ENCODE results near the gene FBXL7.

Gene FBXL7

DNA sequence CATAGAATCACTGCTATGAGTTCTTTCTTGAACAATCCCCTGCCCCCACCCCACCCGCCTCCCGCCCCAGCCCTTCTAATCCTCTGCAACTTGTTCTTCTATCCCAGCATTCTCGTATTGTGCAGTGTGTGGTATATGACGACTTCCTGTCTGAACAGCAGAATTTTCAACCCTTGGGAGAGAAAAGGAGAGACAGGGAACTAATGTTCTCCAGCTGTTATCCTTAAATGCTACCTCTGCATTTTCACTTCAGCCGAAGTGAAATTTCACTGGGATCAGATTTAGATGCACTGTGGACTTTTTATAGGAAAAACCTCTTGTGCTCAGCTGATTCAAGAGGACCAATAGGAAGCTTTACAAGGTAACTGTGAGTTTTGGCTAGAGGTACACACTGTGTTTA is 2.2 kb downstream of the FBXL7 start:
- DNase-seq (ENCODE audit: low read depth), result peak; percentile 62

DNA sequence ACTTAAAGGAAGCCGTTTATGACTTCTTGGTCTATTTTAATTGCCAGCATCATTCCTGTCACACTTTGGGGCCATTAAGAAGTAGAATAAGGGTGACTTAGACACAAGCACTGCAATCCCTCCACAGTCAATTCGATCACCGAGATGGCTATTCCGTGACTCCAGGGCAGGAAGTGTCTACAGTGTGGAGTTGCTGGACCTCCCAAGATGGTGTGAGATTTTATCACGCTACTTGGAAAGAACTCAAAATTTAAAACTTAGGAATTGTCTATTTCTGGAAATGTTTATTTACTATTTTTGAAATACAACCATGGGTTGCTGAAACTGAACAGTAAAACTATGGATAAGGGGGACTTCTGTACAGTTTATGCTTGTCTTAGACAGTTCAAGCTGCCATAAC is 6.2 kb downstream of the FBXL7 start:
- peak; percentile 21 for DNase-seq (ENCODE audit: low read depth)

DNA sequence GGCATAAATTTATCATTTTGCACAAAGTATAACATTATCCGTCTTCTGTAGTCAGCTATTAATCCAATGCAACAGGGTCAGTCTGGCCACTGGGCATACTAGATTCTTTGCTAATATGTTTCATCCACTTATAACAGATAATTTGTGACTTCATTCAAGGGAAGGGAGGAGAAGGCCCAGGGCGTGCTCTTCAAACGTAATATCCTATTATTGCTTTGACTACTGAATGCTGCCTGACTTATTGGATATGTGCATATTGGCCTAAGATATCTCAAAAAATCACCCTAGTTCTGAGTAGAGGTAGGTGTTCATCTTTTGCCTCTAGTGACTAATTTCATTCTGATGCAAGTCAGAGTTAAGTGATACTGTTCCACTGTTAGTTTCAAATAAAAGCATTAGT is 6.9 kb downstream of the FBXL7 start:
- DNase-seq (ENCODE audit: low read depth), result no peak

DNA sequence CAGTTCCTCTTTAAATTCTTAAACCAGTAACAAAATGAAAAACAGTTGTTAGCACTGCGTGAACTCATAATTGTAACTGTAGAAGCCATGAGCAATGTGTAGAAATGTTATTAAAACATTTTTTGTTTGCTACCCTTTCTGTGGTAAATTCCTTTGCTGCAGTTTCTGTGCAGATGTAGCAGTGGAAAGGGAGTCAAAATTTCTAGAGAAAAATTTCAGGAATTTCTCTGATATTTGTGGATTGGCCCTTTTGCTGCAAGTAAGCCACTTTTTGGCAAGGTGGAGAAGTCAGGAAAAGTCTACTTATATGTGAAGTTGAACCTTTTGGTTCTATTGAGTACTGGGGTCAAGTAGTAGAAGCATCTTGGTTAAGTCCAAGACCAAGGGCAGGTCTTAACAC is 10.1 kb downstream of the FBXL7 start:
- DNase-seq (ENCODE audit: low read depth), result peak; percentile 83

DNA sequence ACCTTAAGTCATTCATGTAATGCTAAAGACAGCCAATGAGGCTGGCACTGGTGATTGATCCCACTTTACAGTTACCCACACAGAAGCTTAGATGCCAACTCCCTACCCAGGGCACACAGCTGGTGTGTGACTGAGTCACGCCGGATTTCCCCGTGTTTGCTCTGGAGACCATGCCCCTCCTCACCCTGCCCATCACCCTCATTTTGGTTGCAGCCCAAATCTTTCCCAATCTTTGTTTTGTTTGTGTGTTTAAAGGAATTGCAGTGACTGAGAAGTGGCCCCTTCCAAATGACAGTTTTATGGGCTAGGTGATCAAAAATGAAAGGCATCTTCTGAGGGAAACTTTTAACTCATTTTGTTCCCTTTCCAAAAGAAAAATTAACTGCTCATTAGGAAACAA is 10.9 kb downstream of the FBXL7 start:
- DNase-seq (ENCODE audit: low read depth), result peak; percentile 66

DNA sequence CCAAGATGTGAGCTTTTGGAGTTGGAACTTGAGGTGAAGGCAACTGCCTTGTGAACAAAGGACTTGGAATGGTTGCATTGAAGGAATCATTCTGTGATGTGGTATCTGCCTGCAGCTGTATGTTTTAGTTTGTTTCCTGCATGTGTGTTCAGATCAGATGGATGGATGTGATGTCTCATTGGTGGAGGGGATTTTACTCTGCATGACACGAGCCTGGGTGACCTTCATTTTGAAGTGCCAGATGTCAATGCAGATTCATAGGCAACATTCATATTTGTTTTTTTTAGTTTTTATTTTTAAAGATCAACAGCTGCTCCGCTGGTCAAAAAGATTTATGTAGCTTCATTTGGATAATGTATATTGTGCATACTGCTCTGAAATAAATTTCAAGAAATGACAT is 13.5 kb downstream of the FBXL7 start:
- DNase-seq (ENCODE audit: low read depth), result no peak

DNA sequence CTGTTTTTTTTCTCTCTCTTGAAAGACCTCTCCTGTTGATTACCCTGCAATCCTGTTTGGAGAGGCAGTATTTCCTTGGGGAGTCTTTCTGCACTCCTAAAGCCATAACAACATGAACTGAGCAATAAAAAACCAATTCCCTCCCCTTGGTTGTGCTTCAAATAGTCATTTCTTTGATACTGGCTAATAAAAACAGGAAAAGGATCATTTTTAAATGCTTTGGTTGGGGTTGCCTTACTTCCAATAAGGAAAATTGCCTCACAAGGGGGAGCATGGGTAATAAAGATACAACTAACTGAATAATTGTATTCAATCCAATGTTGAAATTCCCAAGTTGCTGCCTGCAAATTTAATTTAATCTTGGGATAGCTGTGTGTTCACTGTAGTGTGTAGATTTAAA is 13.9 kb downstream of the FBXL7 start:
- no peak for DNase-seq (ENCODE audit: low read depth)

DNA sequence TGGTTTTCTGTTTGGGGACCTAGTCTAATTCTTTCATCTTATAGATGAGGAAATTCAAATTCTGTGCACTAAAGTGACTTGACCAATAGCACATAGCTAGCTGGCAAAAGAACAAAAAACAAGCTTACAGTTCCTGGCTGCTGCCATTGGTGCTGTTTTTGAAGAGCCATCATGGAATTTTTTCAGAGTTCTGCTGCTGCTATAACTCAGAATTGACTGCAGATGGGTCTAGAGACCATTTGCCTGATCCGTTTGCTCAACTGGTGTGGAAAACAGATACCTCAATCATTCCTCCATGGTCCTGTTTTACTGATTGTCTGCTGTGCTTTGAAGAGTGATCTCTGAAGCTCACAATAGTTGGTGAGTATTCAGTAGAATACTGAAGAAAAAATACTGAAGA is 15.2 kb downstream of the FBXL7 start:
- peak; percentile 15 for DNase-seq (ENCODE audit: low read depth)

DNA sequence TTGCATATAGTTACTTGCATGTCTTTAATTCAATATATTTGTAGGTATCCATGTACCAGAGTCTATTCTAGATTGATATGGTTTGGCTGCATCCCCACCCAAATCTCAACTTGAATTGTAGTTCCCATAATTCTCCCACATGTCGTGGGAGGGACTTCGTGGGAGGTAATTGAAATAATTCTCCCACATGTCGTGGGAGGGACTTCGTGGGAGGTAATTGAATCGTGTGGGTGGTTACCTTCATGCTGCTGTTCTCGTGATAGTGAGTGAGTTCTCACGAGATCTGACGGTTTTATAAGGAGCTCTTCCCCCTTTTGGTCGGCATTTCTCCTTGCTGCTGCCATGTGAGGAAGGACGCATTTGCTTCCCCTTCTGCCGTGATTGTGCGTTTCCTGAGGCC is 16.5 kb downstream of the FBXL7 start:
- DNase-seq (ENCODE audit: low read depth), result no peak

DNA sequence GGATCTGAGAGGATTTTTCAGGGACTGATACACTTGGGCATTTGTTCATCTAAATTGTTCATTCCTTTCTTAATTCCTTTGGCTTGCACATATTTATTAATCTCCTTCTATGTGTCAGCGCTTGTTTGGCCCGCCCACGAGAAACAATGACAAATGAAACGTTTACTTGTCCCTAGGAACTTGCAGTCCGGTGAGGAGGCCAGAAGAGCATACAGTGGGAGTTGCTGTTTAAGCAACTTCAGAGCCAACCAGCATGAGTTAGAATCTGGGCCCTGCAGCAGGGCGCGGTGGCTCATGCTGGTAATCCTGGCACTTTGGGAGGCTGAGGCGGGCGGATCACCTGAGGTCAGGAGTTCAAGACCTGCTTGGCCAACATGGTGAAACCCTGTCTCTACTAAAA is 18.8 kb downstream of the FBXL7 start:
- DNase-seq (ENCODE audit: low read depth), result no peak

DNA sequence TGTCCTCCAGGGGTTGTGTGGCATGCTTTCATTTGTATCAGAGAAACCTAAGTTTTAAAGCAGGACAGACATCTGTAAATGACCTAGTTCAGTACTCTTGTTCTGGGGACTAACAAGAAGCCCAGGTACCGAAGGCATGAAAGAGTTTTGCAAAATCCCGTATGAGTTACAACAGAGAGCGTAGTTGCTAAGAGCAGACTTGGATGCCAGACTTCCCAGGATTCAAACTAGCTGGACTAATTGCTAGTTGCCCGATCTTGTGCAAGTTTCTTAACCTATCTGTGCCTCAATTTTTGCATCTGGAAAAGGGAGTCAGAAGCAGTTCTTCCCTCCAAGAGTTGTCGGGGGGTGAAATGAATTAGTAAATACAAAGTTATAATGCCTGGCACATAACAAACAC is 20.9 kb downstream of the FBXL7 start:
- no peak for DNase-seq (ENCODE audit: low read depth)

DNA sequence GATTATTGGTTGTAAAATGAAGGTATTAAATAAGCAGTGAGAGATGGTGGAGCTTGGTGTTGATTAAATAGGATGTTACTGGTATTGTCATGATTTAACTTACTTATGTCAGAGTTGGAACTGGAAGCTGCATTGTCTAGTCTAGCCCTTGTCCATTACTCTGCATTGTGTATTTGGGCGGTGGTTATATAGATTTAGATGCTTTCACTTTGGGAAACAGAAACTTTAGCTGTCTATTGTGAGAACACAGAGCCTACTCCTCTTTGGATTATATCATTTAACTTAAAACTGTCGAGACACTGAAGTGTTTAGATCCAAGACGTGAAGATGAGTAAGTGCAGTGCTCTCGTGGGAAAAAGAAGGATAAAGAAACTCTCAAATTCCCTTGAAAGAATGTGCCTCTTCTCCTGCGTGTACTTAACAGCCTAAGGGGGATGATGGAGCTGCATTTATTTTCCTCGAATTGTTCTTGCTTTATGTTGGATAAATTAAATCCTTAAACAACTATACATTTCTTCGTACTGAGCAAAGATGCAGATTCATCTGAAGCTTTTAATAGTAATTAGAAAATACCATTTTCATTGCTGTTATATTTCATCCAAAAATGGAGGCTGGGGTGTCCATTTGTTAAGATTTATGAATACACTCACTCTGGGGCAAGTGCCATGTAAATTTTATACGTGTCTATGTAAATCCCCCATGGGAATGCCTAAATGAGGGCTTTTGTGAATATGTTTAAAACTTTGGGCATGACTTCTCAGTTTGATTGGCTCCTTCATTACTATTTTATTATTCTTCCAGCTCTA is 21.6 kb downstream of the FBXL7 start:
- peak; percentile 59 for DNase-seq (ENCODE audit: low read depth)

DNA sequence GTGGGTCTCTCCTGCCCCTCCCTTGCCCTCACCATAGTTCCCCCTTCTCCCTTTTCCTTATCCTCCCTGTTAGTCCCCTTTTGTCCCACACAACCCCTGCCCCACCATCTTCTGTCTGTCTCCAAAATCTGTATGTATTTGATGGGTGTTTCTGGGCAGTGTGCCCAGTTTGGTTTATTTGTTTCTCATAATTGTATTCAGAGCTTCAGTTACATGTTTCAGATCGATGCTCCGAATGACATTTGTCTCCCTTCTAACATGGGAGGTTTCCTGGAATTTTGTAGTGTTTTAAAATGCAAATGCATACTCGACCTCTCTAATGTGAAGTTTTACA is 22.2 kb downstream of the FBXL7 start:
- DNase-seq (ENCODE audit: low read depth), result peak; percentile 13

DNA sequence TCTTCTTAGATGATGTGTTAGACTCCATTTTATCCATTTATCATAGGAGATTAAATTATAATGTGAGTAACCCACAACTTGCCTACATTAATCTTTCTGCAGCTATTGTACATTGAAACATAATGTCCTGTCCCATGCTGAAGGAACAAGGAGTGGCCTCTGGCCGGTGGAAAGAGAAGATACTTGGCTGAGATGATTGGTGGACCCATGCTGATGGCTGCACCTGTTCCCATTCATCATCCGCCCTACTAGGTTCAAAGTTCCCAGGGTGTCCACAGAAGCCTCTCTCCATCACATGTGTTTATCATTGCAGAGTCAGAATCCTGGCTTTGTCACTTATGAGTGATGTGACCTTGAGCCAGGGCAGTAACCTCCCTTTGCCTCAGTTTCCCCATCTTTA is 24.7 kb downstream of the FBXL7 start:
- no peak for DNase-seq (ENCODE audit: low read depth)

DNA sequence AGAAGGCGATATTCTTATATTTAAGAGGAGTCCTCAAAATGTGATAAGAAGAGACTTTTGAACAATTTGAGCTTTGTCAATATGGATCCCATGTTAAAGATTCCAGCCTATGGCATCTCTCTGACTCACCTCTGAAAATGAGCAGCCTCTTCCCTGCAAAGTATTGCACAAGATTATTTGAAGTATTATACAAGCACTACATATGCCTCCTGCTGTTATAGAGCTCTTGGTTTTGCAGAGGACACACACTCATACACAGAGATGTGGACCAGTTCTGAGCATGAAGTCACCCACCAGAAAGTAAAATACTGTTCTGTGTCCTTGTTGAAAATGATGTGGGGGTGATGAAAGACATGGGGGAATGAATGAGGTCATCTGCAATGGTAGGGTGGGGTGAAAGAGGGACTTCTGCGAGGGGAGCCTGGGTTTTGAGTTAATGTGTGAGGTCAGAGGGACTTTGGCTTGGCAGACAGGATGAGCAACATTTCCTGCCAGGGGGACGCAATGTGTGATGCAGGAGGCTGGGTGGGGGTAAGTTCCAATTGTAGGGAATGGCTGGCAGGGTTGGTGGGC is 25.8 kb downstream of the FBXL7 start:
- peak; percentile 48 for DNase-seq (ENCODE audit: low read depth)

DNA sequence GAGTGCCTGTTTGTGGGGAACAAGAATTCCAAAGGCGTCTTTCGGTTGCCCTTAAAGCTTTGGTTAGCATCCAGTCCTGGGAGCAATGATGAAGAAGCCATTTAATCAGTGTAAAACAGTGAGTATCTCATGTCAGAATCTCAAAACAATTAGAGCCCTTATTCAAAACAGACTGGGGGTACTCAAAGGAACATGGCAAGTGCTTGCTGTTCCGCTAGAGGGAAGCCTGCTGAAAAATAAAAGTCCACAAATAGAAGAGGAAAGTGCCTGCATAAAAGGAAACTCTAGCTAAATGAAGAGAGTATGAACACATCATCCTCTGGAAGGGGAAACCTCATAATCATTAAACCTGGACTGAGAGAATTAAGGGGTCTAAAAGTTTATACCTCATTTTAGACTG is 26.4 kb downstream of the FBXL7 start:
- no peak for DNase-seq (ENCODE audit: low read depth)

DNA sequence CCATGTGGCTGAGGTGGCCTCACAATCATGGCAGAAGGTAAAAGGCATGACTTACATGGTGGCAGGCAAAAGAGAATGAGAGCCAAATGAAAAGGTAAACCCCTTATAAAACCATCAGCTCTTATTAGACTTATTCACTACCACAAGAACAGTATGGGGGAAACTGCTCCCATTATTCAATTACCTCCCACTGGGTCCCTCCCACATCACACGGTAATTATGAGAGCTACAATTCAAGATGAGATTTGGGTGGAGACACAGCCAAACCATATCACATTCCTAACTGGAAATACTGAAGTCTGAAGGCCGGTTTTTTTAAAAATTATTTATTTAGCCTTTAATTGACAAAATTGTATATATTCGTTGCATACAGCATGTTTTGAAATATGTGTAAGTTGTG is 28.5 kb downstream of the FBXL7 start:
- no peak for DNase-seq (ENCODE audit: low read depth)

DNA sequence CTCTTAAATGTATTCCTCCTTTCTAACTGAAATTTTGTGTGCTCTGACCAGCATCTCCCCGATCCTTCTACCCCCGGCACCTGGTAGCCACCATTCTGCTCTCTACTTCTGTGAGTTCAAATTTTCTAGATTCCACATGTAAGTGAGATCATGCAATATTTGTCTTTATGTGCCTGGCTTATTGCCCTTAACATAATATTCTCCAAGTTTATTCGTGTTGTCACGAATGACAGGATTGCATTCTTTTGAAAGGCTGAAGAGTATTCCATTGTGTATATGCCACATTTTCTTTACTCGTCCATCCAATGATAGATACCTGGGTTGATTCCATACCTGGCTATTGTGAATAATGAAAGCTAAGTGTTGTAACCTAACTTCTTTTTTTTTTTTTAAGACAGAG is 29.0 kb downstream of the FBXL7 start:
- DNase-seq (ENCODE audit: low read depth), result no peak

DNA sequence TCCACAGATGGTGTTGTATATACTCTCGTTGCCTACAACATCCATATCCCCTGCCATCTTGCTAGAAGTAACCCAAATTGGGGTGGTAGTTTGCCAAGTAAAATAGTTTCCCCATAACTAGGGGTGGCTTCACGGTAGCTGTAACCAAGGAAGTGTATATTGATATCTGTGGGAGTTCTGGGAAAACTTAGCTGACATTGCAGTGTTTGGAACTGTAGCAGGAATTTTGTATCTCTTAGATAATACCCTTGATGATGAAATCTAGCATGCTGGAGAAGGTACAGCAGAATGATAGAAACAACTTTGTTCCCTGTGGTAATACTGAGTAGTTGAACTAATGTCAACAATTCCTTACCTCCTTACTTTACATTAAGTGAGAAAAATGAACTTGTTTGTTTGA is 29.8 kb downstream of the FBXL7 start:
- DNase-seq (ENCODE audit: low read depth), result no peak

DNA sequence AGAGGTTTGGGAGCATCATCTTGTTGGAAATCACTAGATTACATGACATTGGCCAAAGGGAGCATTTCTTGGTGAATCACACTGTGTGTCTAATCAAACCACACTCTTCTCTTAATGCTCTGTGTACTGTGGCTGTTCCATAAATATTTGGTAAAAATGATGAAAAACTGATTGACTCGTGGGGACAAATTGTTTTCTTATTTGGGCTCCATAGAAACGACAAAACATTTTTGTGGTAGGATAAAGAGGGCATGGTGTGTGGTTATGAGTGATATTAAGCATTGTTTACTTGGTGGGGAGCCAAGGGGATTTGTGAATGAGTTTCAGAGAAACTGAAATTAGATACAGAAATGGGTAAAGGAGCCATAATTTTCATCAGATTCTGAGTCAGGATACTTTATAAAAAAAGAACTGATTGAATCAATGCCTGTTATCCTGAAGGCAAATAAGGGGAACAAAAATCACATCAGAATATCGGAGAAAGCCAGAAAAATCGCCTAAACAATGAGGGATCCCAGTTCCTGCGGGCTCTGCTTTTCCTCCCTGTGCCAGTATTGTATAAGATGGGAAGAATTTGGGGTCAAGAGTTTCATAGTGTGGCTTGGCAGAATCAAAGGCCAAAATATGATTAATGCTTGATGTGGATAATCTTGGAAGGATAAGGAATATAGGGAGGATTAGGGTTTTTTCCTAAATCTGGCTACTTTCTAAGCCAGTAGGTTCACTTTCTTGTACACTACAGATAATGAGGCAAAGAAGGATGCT is 33.3 kb downstream of the FBXL7 start:
- peak; percentile 71 for DNase-seq (ENCODE audit: low read depth)

DNA sequence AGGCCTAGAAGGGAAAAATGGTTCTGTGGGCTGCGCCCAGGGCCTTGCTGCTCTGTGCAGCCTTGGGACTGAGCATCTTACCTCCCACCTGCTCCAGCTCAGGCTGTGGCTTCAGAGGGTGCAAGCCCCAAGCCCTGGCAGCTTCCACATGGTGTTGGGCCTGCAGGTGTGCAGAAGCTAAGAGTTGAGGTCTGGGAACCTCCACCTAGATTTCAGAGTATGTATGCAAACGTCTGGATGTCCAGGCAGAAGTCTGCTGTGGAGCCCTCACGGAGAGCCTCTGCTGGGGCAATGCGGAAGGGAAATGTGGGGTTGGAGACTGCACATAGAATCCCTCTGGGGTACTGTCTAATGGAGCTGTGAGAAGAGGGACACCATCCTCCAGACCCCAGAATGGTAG is 36.0 kb downstream of the FBXL7 start:
- no peak for DNase-seq (ENCODE audit: low read depth)

DNA sequence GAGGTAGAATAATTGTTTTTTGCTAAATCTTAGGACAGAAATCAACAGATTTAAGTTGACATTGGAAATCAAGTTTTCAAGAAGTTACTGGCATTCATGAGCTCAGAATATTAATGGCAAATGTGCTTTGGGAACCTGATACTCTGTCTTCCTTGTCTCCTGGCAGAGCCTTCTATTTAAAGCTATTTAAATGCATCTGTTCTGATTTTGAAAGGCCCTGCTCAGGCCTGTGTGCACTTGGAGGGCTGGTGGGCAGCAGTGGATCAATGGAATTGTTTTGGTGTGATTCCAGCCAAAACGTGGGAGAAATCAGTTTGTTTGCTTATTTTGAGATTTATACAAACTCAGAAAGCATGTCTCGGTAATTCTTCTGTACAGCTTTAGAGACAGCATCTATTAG is 38.5 kb downstream of the FBXL7 start:
- DNase-seq (ENCODE audit: low read depth), result no peak

DNA sequence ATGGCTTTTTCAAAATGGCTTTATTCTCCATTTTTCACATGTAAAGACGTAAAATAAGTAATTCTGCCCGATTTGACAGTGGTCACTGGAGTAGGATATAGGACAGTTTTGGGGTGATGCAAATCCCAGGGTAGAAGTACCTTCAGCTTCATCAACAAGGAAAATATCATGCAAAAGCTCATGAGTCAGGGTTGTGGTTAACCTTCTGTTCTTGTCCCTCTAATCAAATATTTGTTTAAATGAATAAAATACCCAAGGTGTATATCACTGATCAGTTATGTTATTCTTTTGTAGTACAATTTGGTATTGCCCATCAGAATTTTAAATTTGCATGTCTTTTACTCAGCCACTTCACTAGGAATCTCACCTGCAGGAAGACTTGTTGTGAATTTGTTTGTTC is 40.0 kb downstream of the FBXL7 start:
- DNase-seq (ENCODE audit: low read depth), result no peak

DNA sequence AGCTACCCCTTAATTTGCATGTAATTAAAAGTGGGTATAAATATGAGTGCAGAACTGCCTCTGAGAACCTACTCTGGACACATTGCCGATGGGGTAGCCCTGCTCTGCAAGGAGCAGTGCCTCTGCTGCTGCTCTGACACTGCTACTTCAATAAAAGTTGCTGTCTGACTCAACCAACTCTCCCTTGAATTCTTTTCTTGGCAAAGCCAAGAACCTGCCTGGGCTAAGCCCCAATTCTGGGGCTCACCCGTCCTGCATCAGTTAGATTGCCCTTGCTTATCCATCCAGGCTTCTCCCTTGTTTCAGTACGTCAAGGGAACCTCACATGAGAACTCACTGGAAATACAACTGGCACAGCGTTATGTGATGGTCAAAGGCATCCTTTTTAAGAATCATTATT is 44.1 kb downstream of the FBXL7 start:
- DNase-seq (ENCODE audit: low read depth), result no peak

All from EH (cell line).